GM11168 (cell line): ENCODE measurements around the gene CD276.
"Not testable (repeated sequence)": the region's sequence is repeated elsewhere in the genome, so short reads cannot be mapped to it uniquely, and the experiment has no call there.

ENCODE experiments used
- in situ Hi-C: fragments of 300-500 bp; cut with MboI; formaldehyde crosslinking; loops from one replicate; pipeline ENCODE4 v1.12.0; 2022; ENCODE audit warnings: low sequenced_read_pairs; ENCODE audit not compliant: unreplicated experiment

Gene CD276

GRCh38 chr15:73683777-73684580, at the start of gene CD276:
Gene CD276, plus strand, starts transcription at chr15:73684383. Its CDS starts 15,257 bp downstream, at chr15:73699640.
- in situ Hi-C loops: no loop called here

- in situ Hi-C loops: no loop called here
These were observed 46.7 kb upstream of the CD276 start for GRCh38 chr15:73637527-73637926.

- in situ Hi-C loops: not testable (repeated sequence)
These were observed 44.7 kb upstream of the CD276 start for GRCh38 chr15:73639464-73639863.

GRCh38 chr15:73647259-73648013, 36.7 kb upstream of the CD276 start:
- in situ Hi-C loops: no loop called here

- in situ Hi-C loops: no loop called here
These were observed 36.2 kb upstream of the CD276 start for GRCh38 chr15:73648014-73648295.

- in situ Hi-C loops: no loop called here
These were observed 33.6 kb upstream of the CD276 start for GRCh38 chr15:73650416-73651126.

- in situ Hi-C loops: no loop called here
These were observed 29.5 kb upstream of the CD276 start for GRCh38 chr15:73654659-73655058.

- in situ Hi-C loops: no loop called here
These were observed 28.5 kb upstream of the CD276 start for GRCh38 chr15:73655724-73656123.

GRCh38 chr15:73658645-73659044, 25.5 kb upstream of the CD276 start:
- in situ Hi-C loops: no loop called here

- in situ Hi-C loops: no loop called here
These were observed 23.7 kb upstream of the CD276 start for GRCh38 chr15:73660455-73660854.

GRCh38 chr15:73674587-73674986, 9.6 kb upstream of the CD276 start:
- in situ Hi-C loops: no loop called here

- in situ Hi-C loops: no loop called here
These were observed 7.0 kb upstream of the CD276 start for GRCh38 chr15:73677146-73677607.

- in situ Hi-C loops: no loop called here
These were observed 6.5 kb upstream of the CD276 start for GRCh38 chr15:73677733-73678132.

GRCh38 chr15:73678498-73678897, 5.7 kb upstream of the CD276 start:
- in situ Hi-C loops: no loop called here

- in situ Hi-C loops: no loop called here
These were observed 5.0 kb upstream of the CD276 start for GRCh38 chr15:73679180-73679579.

GRCh38 chr15:73679964-73680363, 4.2 kb upstream of the CD276 start:
- in situ Hi-C loops: no loop called here

- in situ Hi-C loops: no loop called here
These were observed 3.6 kb upstream of the CD276 start for GRCh38 chr15:73680549-73680948.

GRCh38 chr15:73681063-73681462, 3.1 kb upstream of the CD276 start:
- in situ Hi-C loops: no loop called here

GRCh38 chr15:73681856-73682599, 2.2 kb upstream of the CD276 start:
- in situ Hi-C loops: no loop called here

GRCh38 chr15:73682600-73683090, 1.5 kb upstream of the CD276 start:
- in situ Hi-C loops: no loop called here
